Colonic mucosa (tissue), 4 donors: Measurements from ENCODE around the gene FRMD4B. TPM values are rescaled to one million over a fixed set of nuclear protein-coding genes. Genes with fewer than 3 reads are reported as not detected.
"Not testable (repeated sequence)": the region's sequence is repeated elsewhere in the genome, so short reads cannot be mapped to it uniquely, and the experiment has no call there.

ENCODE experiments used
- DNase-seq: peaks from one replicate; pipeline ENCODE4 v3.0.0-alpha.2; 2020
- H3K27ac ChIP-seq: fragments of 200-600 bp; one replicate; pipeline ENCODE4 v1.8.0; 2021
- H3K27me3 ChIP-seq: fragments of 200-600 bp; one replicate; pipeline ENCODE4 v1.8.0; 2021
- H3K36me3 ChIP-seq: fragments of 200-600 bp; one replicate; pipeline ENCODE4 v1.8.0; 2021
- H3K4me1 ChIP-seq: fragments of 200-600 bp; one replicate; pipeline ENCODE4 v1.8.0; 2021; ENCODE audit warnings: mild to moderate bottlenecking
- H3K4me3 ChIP-seq: fragments of 200-600 bp; one replicate; pipeline ENCODE4 v1.8.0; 2021
- H3K9ac ChIP-seq, 2 donors: one replicate each; pipeline ENCODE4 v1.7.0; 2013; ENCODE audit warnings: control low read depth in 2 of 2, low read depth in 2 of 2, low read length in 2 of 2
- H3K9me3 ChIP-seq: fragments of 200-600 bp; one replicate; pipeline ENCODE4 v1.8.0; 2021
- intact Hi-C: fragments of 100-400 bp; cut with DNase I; formaldehyde crosslinking; loops from one replicate; pipeline ENCODE4 v1.14.1; 2022
- total RNA-seq, 2 donors: library from RNA; stranded (reverse); fragmentation: NEBNext Ultra II Directional in 1 of 2; extraction: Animal tissue kit (Norgen Biotek cat#: 25700) in 1 of 2; gene quantifications; one replicate each; pipeline ENCODE4 v1.2.1, GENCODE V29; 2021
- TF ChIP-seq, protein P1 (sequence below): fragments of 200-600 bp; IDR thresholded peaks from one replicate; pipeline ENCODE4 v1.8.0; 2022; ENCODE audit warnings: antibody characterized with exemption, mild to moderate bottlenecking
- donor health status: healthy.
- donor health status: DM: no; HTN: no; CAD: no.
- donor health status: DM: no; HTN: no; CAD: no.

The FRMD4B gene
- total RNA-seq, 2 donors from 2014 or later, result 13.5 to 21.1 TPM

DNA sequence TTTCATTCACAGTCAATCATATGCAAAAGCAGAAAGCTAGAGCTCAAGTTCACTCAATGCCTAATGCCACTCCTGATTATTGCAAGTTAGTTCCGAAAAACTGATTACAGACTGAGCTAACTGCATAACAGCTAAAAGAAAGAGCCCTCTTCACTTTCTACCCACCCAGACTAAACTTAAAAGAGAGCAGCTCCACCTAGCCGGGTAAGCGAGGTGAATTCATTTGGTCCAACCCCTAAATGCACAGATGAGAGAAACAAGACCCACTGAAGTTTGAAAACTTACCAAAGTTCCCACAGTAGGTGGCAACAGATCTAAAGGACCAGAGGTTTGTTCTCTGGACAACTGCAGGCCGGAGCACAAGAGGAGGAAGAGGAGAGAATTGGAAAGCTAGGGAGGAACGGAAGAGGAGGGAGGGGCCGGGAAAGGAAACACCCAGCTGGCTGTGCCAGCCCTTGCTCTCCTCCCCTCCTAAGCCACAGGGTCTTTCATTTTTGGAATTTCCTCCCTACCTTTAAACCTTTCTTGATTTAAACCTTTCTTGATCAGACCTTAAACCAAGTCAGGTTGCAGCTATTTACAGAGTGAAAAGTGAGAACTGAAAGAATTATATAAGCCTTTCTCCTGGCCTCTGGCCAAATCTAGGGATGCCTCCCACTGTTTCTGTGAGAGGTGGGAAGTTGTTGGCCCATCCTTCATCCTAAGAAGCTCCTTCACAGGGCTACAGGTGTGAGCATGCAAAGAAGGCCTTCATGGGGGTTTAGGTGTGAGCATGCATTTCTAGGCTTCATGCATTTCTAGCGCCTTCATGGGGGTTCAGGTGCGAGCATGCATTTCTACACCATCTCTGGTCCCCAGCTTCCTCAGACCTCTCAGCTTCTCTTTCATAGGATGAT lies 148.8 kb downstream of the FRMD4B start:
- Histone ChIP-seq H3K4me1 (no peaks in the 10 kb centered on the region), H3K4me3 (peak overlapping the region; percentile 2), H3K27me3 (no peaks in the 10 kb centered on the region), H3K27ac (peak overlapping the region; percentile 31), H3K9ac (peak overlapping the region in 1 of 2 donors; percentile 49), H3K36me3 (no peaks in the 10 kb centered on the region), H3K9me3 (no peaks in the 10 kb centered on the region)
- TF ChIP-seq, protein P1, sequence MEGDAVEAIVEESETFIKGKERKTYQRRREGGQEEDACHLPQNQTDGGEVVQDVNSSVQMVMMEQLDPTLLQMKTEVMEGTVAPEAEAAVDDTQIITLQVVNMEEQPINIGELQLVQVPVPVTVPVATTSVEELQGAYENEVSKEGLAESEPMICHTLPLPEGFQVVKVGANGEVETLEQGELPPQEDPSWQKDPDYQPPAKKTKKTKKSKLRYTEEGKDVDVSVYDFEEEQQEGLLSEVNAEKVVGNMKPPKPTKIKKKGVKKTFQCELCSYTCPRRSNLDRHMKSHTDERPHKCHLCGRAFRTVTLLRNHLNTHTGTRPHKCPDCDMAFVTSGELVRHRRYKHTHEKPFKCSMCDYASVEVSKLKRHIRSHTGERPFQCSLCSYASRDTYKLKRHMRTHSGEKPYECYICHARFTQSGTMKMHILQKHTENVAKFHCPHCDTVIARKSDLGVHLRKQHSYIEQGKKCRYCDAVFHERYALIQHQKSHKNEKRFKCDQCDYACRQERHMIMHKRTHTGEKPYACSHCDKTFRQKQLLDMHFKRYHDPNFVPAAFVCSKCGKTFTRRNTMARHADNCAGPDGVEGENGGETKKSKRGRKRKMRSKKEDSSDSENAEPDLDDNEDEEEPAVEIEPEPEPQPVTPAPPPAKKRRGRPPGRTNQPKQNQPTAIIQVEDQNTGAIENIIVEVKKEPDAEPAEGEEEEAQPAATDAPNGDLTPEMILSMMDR, result no peak
- DNase-seq, result peak; percentile 55
- intact Hi-C loops, result no loop called here

DNA sequence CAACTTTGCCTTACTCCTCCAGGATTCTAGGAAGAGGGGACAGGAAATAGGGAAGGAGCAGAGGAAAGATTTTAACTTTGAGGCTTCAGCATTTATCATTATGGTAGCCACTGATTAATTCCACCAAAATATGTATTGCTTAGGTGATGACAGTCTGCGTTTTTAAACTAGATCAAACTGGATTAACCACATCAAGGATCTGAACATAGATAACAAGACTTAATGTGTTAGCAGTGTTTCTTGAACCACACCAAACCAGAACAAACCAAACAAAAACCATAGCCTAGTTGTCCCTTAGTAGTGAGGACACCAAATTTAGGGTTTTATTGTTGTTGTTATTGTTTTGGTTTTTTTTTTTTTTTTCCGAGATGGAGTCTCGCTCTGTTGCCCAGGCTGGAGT lies 150.0 kb downstream of the FRMD4B start:
- H3K4me3 ChIP-seq, result no peak overlapping the region

DNA sequence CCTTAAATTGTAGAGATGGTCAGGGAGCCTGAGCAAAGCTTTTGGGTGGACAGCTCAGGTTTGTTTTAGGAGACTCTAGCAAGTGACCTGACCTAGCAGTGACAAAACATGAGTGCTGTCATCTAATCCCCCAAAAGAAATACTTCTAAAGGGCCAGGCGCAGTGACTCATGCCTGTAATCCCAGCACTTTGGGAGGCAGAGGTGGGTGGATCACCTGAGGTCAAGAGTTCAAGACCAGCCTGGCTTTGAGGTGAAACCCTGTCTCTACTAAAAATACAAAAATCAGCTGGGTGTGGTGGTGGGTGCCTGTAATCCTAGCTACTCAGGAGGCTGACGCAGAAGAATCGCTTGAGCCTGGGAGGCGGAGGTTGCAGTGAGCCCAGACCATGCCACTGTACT lies 150.7 kb downstream of the FRMD4B start:
- H3K9ac ChIP-seq, DNase-seq, H3K27me3 ChIP-seq, H3K9me3 ChIP-seq, H3K4me3 ChIP-seq, H3K36me3 ChIP-seq, H3K27ac ChIP-seq, intact Hi-C loops, H3K4me1 ChIP-seq: not testable (repeated sequence)

More for the DNA sequence above, 150.0 kb downstream of the FRMD4B start:
- intact Hi-C loops, result no loop called here
- Histone ChIP-seq H3K4me1 (no peaks in the 10 kb centered on the region), H3K9ac (no peak overlapping the region), H3K36me3 (no peaks in the 10 kb centered on the region), H3K9me3 (no peaks in the 10 kb centered on the region), H3K27me3 (no peaks in the 10 kb centered on the region), H3K27ac (no peak overlapping the region)
- TF ChIP-seq, protein P1, result no peak
- DNase-seq, result no peak

DNA sequence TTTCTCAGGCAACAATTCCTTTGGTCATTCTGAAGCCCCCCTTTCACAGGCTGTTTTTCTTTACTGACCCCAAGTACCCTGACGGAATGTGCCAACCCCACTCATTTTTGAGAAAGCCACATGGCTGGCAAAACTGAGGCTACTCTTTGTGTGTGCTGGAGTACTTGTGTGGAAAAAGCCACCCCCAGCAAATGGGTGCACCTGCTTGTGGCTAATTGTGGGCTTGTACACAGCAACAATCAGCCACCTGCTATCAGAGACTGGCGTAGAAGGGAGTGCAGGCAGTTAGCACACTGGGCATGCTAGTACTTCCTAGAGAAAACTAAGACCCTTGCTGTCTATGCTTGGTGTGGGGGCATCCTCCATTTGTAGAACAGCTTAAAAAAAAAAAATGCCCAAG lies 153.4 kb downstream of the FRMD4B start:
- no peaks in the 10 kb centered on the region for H3K27me3 ChIP-seq
- H3K36me3 ChIP-seq, result no peaks in the 10 kb centered on the region
- H3K27ac ChIP-seq, result no peak overlapping the region
- H3K4me1 ChIP-seq, result no peaks in the 10 kb centered on the region
- H3K9ac ChIP-seq, result no peak overlapping the region
- TF ChIP-seq, protein P1, result no peak
- DNase-seq, result no peak
- no peak overlapping the region for H3K4me3 ChIP-seq
- H3K9me3 ChIP-seq, result no peaks in the 10 kb centered on the region
- intact Hi-C loops, result no loop called here

DNA sequence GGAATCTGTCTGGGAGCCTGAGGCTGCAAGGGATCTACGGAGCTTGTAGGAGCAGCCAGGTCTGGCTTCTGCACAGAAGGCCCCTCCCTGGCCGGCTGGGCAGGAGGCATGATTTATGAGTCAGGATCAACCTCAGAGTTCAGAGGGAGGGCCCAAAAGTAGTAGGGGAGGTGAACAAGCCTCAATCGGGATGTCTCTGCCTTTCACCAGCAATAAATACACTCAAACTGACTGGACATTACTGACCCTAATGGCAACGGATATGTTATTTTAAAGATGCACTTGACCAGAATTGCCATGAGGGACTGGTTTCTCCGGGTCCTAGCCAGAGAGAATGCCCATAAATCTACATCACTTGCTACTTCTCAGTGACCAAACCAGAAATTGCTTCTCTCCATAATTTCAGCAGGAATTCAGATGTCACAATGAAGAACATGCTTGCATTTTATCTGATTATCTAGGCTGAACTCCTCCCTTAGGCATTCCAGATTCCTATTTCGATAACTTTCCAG lies 153.9 kb downstream of the FRMD4B start:
- peak; percentile 38 for DNase-seq
- H3K4me1 ChIP-seq, result no peaks in the 10 kb centered on the region
- no peak overlapping the region for H3K4me3 ChIP-seq
- no peak overlapping the region for H3K9ac ChIP-seq
- H3K36me3 ChIP-seq, result no peaks in the 10 kb centered on the region
- no peak overlapping the region for H3K27ac ChIP-seq
- H3K9me3 ChIP-seq, result no peaks in the 10 kb centered on the region
- intact Hi-C loops, result no loop called here
- no peaks in the 10 kb centered on the region for H3K27me3 ChIP-seq
- TF ChIP-seq, protein P1, result no peak

DNA sequence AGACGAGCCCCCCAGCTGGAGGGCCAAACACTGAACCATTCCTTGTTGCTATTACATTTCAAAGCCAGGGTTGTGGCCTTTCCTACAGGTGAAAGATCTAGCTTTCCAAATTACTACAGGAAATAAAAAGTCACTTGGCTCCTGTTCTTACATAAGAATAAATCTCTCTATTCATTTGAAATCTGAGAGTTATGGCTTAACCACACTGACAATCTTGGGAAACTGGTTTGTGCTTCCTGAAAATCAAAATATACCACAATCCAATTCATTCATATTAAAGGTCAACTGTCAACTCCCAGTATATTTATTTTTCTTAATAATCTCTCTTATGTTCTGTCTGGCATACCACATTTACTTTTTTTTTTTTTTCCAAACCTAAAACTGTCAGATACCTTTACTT lies 159.8 kb downstream of the FRMD4B start:
- Histone ChIP-seq H3K9me3 (no peaks in the 10 kb centered on the region), H3K27me3 (no peaks in the 10 kb centered on the region), H3K9ac (no peak overlapping the region), H3K4me1 (no peaks in the 10 kb centered on the region), H3K36me3 (no peaks in the 10 kb centered on the region), H3K4me3 (no peak overlapping the region), H3K27ac (no peak overlapping the region)
- DNase-seq, result no peak
- TF ChIP-seq, protein P1, result no peak
- intact Hi-C loops, result no loop called here
